PC-9 (cell line): ENCODE results near the gene ERC2.

Source experiments
- CTCF ChIP-seq: fragments of 200-600 bp; sonication (generic); conservative IDR thresholded peaks from 2 replicates; pipeline ENCODE4 v1.6.1; 2017; ENCODE audit warnings: mixed run types, antibody characterized with exemption, mild to moderate bottlenecking, moderate library complexity
- EZH2 ChIP-seq: fragments of 200-600 bp; sonication (generic); IDR thresholded peaks from 2 replicates; pipeline ENCODE4 v1.8.0; 2017; ENCODE audit warnings: antibody characterized with exemption, low read depth

GRCh38 chr3:56197259-56197965 is 270.9 kb downstream of the ERC2 start:
- no peak for TF ChIP-seq CTCF
- no peak for TF ChIP-seq EZH2
